Gastroesophageal sphincter (tissue), 4 donors: ENCODE measurements around the gene GALC. TPM values are rescaled to one million over a fixed set of nuclear protein-coding genes. Genes with fewer than 3 reads are reported as not detected.

Source experiments
- ATAC-seq: fragments of 150-250 bp; one replicate; pipeline ENCODE4 v1.9.1; 2016; ENCODE audit warnings: mild to moderate bottlenecking, moderate library complexity
- H3K27ac ChIP-seq, 4 donors: fragments of 200-600 bp; sonication (generic) in 3 of 4; 1 replicate in 3 of 4; 2 replicates in 1 of 4; pipeline ENCODE4 v1.5.1; 2016 to 2019
- H3K27me3 ChIP-seq: fragments of 200-600 bp; sonication (generic); one replicate; pipeline ENCODE4 v1.5.1; 2019
- H3K36me3 ChIP-seq, 2 donors: fragments of 200-600 bp; sonication (generic); one replicate each; pipeline ENCODE4 v1.5.1; 2019; ENCODE audit warnings: control low read depth in 1 of 2
- H3K4me1 ChIP-seq, 3 donors: fragments of 200-600 bp; sonication (generic); 1 replicate in 2 of 3; 2 replicates in 1 of 3; pipeline ENCODE4 v1.5.1; 2016 to 2019; ENCODE audit warnings: control low read depth in 2 of 3
- H3K4me3 ChIP-seq, 2 donors: fragments of 200-600 bp; sonication (generic); one replicate each; pipeline ENCODE4 v1.5.1; 2019; ENCODE audit warnings: mild to moderate bottlenecking in 1 of 2, moderate library complexity in 1 of 2
- H3K9me3 ChIP-seq, 3 donors: fragments of 200-600 bp; sonication (generic); one replicate each; pipeline ENCODE4 v1.5.1; 2017 to 2019; ENCODE audit warnings: control low read depth in 2 of 3
- EP300 ChIP-seq: sonication (generic); formaldehyde crosslinking; IDR thresholded peaks from one replicate; pipeline ENCODE4 v1.6.1; 2017; ENCODE audit warnings: antibody characterized with exemption, mild to moderate bottlenecking
- POLR2A ChIP-seq, 2 donors: fragments of 450-650 bp; IDR thresholded peaks; one replicate each; pipeline ENCODE4 v1.6.1; 2017; ENCODE audit warnings: antibody characterized with exemption in 2 of 2, mild to moderate bottlenecking in 2 of 2, moderate library complexity in 1 of 2
- POLR2AphosphoS5 ChIP-seq: sonication (generic); formaldehyde crosslinking; IDR thresholded peaks from one replicate; pipeline ENCODE4 v1.6.1; 2017; ENCODE audit warnings: antibody characterized with exemption
- WGBS, 2 donors: methylation state at CpG; one replicate each; pipeline ENCODE4 v1.1.5; 2018; ENCODE audit warnings: low coverage in 1 of 2; 5-methylcytosine and 5-hydroxymethylcytosine counted together
- total RNA-seq, 4 donors: library from RNA; depleted of rRNA; stranded (reverse); fragments of >200 nt; gene quantifications; one replicate each; pipeline ENCODE4 v1.1.0, GENCODE V29; 2016
- TF ChIP-seq, protein P1 (sequence below), 4 experiments: fragments of 200-600 bp in 2 of 4; fragments of 450-650 bp in 2 of 4; sonication (generic) in 1 of 4; IDR thresholded peaks; one replicate each; pipeline ENCODE4 v1.5.1; 2017 to 2019; ENCODE audit warnings: antibody characterized with exemption in 4 of 4, mild to moderate bottlenecking in 2 of 4, moderate library complexity in 2 of 4

Gene GALC
- total RNA-seq, 4 donors from 2014 or later, result 13.7 to 19.9 (median 16.6) TPM

DNA sequence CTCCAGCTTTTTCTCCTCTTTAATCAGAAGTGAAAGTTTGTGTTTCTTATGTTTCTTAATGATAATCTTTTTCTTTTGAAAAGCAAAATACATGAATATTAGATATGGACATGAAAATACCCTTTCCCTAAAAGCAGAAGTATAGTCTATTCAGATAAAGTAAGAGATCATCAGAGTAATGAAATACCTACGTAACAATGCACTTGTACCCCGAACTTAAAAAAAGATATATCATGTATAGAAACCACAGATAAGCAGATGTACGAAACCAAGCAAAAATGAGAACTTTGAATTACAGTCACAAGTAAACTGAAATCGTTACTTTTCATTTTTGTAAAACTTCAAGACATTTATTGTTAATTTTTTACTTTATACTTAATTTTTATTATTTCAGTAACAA is 10.4 kb upstream of the GALC start:
- 82 to 87% methylated on average over 4 of the region's 4 CpGs for WGBS, 2 donors
- H3K4me1 ChIP-seq, result no peaks in the 10 kb centered on the region

DNA sequence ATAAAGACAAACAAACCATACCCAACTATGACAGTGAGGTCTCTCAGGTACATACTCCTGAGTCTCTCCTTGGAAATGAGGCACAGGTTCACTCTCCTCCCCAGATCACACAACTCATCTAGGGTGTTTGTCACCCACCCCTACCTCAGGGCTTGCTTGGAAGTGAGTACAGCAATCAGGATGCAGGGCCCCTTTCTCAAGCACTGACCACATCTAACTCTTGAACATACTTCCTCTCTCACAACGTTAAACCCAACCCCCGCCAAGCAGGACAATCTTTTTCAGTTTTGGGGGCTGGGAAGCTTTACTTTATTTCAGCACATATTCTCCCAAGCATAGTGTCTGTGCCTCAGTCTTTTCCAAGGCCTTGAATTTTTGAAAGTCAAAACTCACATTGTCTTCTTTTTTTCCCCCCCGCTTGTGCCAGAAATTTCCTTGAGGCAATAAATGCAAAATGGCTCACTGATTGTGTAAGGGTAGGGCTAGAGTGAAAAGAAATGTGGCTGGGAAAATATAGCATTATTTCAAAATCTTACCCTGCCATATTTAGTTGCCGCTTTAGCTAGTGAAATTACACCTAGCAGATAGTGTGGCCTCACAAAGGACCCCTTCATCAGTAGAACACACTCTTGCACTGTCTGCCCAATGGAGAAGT is 9.6 kb upstream of the GALC start:
- Histone ChIP-seq H3K36me3 (no peaks in the 10 kb centered on the region), H3K27me3 (no peaks in the 10 kb centered on the region), H3K4me3 (no peak overlapping the region), H3K9me3 (no peaks in the 10 kb centered on the region), H3K4me1 (no peaks in the 10 kb centered on the region), H3K27ac (no peak overlapping the region)
- ATAC-seq, result no peak
- WGBS, 2 donors, result 63% methylated on average over 2 to 4 of the region's 4 CpGs
- no peak for TF ChIP-seq POLR2A (IDR thresholded peaks at IDR 0.05)
- TF ChIP-seq, protein P1, sequence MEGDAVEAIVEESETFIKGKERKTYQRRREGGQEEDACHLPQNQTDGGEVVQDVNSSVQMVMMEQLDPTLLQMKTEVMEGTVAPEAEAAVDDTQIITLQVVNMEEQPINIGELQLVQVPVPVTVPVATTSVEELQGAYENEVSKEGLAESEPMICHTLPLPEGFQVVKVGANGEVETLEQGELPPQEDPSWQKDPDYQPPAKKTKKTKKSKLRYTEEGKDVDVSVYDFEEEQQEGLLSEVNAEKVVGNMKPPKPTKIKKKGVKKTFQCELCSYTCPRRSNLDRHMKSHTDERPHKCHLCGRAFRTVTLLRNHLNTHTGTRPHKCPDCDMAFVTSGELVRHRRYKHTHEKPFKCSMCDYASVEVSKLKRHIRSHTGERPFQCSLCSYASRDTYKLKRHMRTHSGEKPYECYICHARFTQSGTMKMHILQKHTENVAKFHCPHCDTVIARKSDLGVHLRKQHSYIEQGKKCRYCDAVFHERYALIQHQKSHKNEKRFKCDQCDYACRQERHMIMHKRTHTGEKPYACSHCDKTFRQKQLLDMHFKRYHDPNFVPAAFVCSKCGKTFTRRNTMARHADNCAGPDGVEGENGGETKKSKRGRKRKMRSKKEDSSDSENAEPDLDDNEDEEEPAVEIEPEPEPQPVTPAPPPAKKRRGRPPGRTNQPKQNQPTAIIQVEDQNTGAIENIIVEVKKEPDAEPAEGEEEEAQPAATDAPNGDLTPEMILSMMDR (IDR thresholded peaks at IDR 0.05), result no peak
- no peak for TF ChIP-seq EP300

More for the DNA sequence above, 10.4 kb upstream of the GALC start:
- H3K9me3 ChIP-seq, result no peaks in the 10 kb centered on the region
- H3K36me3 ChIP-seq, result no peaks in the 10 kb centered on the region
- H3K27me3 ChIP-seq, result no peaks in the 10 kb centered on the region
- ATAC-seq, result no peak
- no peak overlapping the region for H3K27ac ChIP-seq
- TF ChIP-seq EP300 (no peak), POLR2AphosphoS5 (no peak), POLR2A (IDR thresholded peaks at IDR 0.05) (no peak)
- TF ChIP-seq, protein P1 (IDR thresholded peaks at IDR 0.05), result no peak
- no peak overlapping the region for H3K4me3 ChIP-seq

DNA sequence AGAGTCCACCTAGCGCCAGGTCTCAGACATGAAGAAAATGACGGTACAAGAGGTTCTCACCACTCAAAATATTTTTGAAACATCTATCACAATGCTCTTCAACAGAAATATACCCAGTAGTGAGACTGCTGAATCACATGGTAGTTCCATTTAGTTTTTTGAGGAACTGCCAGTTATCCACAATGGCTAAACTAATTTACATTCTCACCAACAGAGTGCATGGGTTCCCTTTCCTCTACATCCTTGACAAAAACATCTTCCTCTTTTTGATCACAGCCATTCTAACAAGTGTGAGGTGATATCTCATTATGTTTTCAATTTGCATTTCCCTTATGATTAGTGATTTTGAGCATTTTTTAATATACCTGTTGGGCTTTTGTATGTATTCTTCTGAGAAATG is 6.3 kb upstream of the GALC start:
- no peak for ATAC-seq
- H3K4me1 ChIP-seq, result no peaks in the 10 kb centered on the region
- TF ChIP-seq EP300 (no peak), POLR2AphosphoS5 (no peak), POLR2A (IDR thresholded peaks at IDR 0.05) (no peak)
- TF ChIP-seq, protein P1 (IDR thresholded peaks at IDR 0.05), result no peak
- H3K4me3 ChIP-seq, result no peak overlapping the region
- WGBS, 2 donors, result 78 to 91% methylated on average over 2 of the region's 2 CpGs
- H3K36me3 ChIP-seq, result no peaks in the 10 kb centered on the region
- no peak overlapping the region for H3K27ac ChIP-seq
- no peaks in the 10 kb centered on the region for H3K27me3 ChIP-seq
- H3K9me3 ChIP-seq, result no peaks in the 10 kb centered on the region

DNA sequence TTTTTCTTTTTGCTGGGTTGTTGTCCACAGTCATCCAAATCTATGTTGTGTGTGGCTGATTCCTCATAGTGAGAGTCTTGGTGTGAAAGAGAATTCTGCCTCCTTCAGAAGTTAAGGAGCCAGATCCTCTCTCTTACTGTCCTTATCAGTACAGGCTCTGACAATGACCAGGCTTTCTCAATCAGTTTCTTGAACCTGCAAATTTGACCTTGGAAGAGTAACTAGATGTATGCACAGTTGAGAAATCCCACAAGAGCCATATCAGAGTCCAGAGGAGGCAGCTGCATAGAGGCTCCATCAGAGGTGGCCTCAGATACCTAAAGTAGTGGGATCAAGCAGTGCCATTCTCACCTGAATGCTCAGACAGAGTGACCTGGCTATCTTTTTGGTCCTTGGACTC is 5.5 kb upstream of the GALC start:
- no peaks in the 10 kb centered on the region for H3K36me3 ChIP-seq
- H3K9me3 ChIP-seq, result no peaks in the 10 kb centered on the region
- no peak overlapping the region for H3K4me3 ChIP-seq
- H3K4me1 ChIP-seq, result peaks cover under 1 to 5% (median 1%) of the 10 kb centered on the region in 3 donors
- H3K27me3 ChIP-seq, result no peaks in the 10 kb centered on the region
- no peak for ATAC-seq
- TF ChIP-seq, protein P1 (IDR thresholded peaks at IDR 0.05), result no peak
- no peak for TF ChIP-seq EP300
- H3K27ac ChIP-seq, result no peak overlapping the region

DNA sequence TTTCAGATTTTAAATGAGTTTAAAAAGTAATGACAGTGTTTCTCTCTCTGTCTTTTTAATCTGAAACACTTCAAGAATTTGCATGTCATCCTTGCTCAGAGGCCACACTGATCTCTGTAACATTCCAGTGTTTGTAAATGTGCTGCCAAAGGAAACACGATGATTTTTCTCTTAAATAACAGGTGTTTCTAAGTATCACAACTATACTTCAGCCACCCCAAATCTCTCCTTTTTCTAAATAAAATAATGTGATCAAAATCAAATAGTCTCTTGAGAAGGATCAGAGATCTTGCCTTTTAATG is 3.3 kb upstream of the GALC start:
- H3K4me3 ChIP-seq, result no peak overlapping the region
- TF ChIP-seq, protein P1 (IDR thresholded peaks at IDR 0.05), result no peak
- TF ChIP-seq POLR2A (IDR thresholded peaks at IDR 0.05) (no peak), POLR2AphosphoS5 (no peak), EP300 (no peak)
- H3K27ac ChIP-seq, result no peak overlapping the region
- no peaks in the 10 kb centered on the region for H3K36me3 ChIP-seq
- no peak for ATAC-seq
- 43 to 62% methylated on average over 1 of the region's 1 CpG for WGBS, 2 donors
- no peaks in the 10 kb centered on the region for H3K9me3 ChIP-seq
- no peaks in the 10 kb centered on the region for H3K27me3 ChIP-seq
- H3K4me1 ChIP-seq, result peaks cover 2 to 19% (median 2%) of the 10 kb centered on the region in 3 donors
